Nephron (organoid): ENCODE measurements around the gene STING1.

Source experiments
- H3K27ac Mint-ChIP-seq, 3 experiments: 2 replicates each; pipeline ENCODE4 v1.8.0; 2020; ENCODE audit warnings: mixed read lengths in 3 of 3, mild to moderate bottlenecking in 2 of 3, moderate library complexity in 1 of 3
- H3K27me3 Mint-ChIP-seq: 2 replicates; pipeline ENCODE4 v1.8.0; 2021; ENCODE audit warnings: low read depth, mild to moderate bottlenecking, moderate library complexity, mixed read lengths
- H3K36me3 Mint-ChIP-seq: 2 replicates; pipeline ENCODE4 v1.8.0; 2020; ENCODE audit warnings: low read depth, mixed read lengths
- H3K4me1 Mint-ChIP-seq: 2 replicates; pipeline ENCODE4 v1.8.0; 2020; ENCODE audit warnings: mixed read lengths
- H3K4me3 Mint-ChIP-seq, 3 experiments: 2 replicates each; pipeline ENCODE4 v1.8.0; 2020; ENCODE audit warnings: mild to moderate bottlenecking in 3 of 3, mixed read lengths in 3 of 3, moderate library complexity in 2 of 3
- H3K9me3 Mint-ChIP-seq: 2 replicates; pipeline ENCODE4 v1.8.0; 2020; ENCODE audit warnings: mixed read lengths
- TF ChIP-seq, protein P1 (sequence below), 3 experiments: fragments of 200-600 bp; sonication (generic); IDR thresholded peaks; one replicate each; pipeline ENCODE4 v1.5.0; 2021; ENCODE audit warnings: antibody characterized with exemption in 3 of 3; ENCODE audit not compliant: unreplicated experiment in 3 of 3

The STING1 gene

GRCh38 chr5:139495638-139496435 is 13.3 kb upstream of the STING1 start:
- TF ChIP-seq, protein P1, sequence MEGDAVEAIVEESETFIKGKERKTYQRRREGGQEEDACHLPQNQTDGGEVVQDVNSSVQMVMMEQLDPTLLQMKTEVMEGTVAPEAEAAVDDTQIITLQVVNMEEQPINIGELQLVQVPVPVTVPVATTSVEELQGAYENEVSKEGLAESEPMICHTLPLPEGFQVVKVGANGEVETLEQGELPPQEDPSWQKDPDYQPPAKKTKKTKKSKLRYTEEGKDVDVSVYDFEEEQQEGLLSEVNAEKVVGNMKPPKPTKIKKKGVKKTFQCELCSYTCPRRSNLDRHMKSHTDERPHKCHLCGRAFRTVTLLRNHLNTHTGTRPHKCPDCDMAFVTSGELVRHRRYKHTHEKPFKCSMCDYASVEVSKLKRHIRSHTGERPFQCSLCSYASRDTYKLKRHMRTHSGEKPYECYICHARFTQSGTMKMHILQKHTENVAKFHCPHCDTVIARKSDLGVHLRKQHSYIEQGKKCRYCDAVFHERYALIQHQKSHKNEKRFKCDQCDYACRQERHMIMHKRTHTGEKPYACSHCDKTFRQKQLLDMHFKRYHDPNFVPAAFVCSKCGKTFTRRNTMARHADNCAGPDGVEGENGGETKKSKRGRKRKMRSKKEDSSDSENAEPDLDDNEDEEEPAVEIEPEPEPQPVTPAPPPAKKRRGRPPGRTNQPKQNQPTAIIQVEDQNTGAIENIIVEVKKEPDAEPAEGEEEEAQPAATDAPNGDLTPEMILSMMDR (IDR thresholded peaks at IDR 0.05; ENCODE audit: unreplicated experiment in 3 of 3) = no peak
- Mint-ChIP-seq H3K4me3 (no peak overlapping the region), H3K4me1 (peaks cover 8% of the 10 kb centered on the region), H3K27me3 (peaks cover 3% of the 10 kb centered on the region), H3K36me3 (no peaks in the 10 kb centered on the region), H3K27ac (no peak overlapping the region), H3K9me3 (no peaks in the 10 kb centered on the region)

GRCh38 chr5:139494832-139495231 is 12.3 kb upstream of the STING1 start:
- H3K27ac Mint-ChIP-seq = no peak overlapping the region
- peaks cover 8% of the 10 kb centered on the region for H3K4me1 Mint-ChIP-seq
- H3K9me3 Mint-ChIP-seq = no peaks in the 10 kb centered on the region
- no peak overlapping the region for H3K4me3 Mint-ChIP-seq
- TF ChIP-seq, protein P1 (IDR thresholded peaks at IDR 0.05; ENCODE audit: unreplicated experiment in 3 of 3) = no peak
- H3K36me3 Mint-ChIP-seq = no peaks in the 10 kb centered on the region
- peaks cover under 1% of the 10 kb centered on the region for H3K27me3 Mint-ChIP-seq

DNA sequence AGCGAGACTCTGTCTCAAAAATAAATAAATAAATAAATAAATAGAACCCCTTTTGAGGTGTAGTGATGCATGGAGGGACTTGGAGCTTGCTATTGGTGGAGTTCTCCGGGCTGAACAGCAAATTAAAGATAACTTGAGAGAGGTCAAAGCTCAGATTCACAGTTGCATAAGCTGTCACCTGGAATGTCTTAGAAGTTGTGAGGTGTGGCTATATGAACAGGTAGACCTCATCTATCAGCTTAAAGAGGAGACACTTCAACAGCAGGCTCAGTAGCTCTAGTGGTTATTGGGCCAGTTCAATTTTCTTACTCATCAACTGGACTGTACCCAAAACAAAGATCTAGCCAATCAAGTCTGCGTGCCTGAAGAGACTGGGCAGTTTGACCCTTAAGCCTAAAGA is 11.7 kb upstream of the STING1 start:
- Mint-ChIP-seq H3K4me1 (peaks cover 8% of the 10 kb centered on the region), H3K9me3 (no peaks in the 10 kb centered on the region), H3K36me3 (no peaks in the 10 kb centered on the region), H3K27me3 (peaks cover 6% of the 10 kb centered on the region), H3K27ac (no peak overlapping the region), H3K4me3 (no peak overlapping the region)
- TF ChIP-seq, protein P1 (IDR thresholded peaks at IDR 0.05; ENCODE audit: unreplicated experiment in 3 of 3) = no peak

- Mint-ChIP-seq H3K9me3 (no peaks in the 10 kb centered on the region), H3K4me1 (peaks cover 8% of the 10 kb centered on the region), H3K4me3 (no peak overlapping the region), H3K27ac (no peak overlapping the region), H3K36me3 (no peaks in the 10 kb centered on the region), H3K27me3 (peaks cover 6% of the 10 kb centered on the region)
- TF ChIP-seq, protein P1 (IDR thresholded peaks at IDR 0.05; ENCODE audit: unreplicated experiment in 3 of 3) = no peak
Observed at GRCh38 chr5:139492700-139493192, 10.2 kb upstream of the STING1 start.

- peaks cover 6% of the 10 kb centered on the region for H3K27me3 Mint-ChIP-seq
Observed at GRCh38 chr5:139488260-139488659, 5.7 kb upstream of the STING1 start.

More at GRCh38 chr5:139488260-139488659, 5.7 kb upstream of the STING1 start:
- no peak overlapping the region for H3K27ac Mint-ChIP-seq
- TF ChIP-seq, protein P1 (IDR thresholded peaks at IDR 0.05; ENCODE audit: unreplicated experiment in 3 of 3) = no peak
- no peaks in the 10 kb centered on the region for H3K9me3 Mint-ChIP-seq
- H3K4me3 Mint-ChIP-seq = no peak overlapping the region
- H3K4me1 Mint-ChIP-seq = peaks cover 21% of the 10 kb centered on the region
- H3K36me3 Mint-ChIP-seq = no peaks in the 10 kb centered on the region
